BJ (cell line): Measurements from ENCODE around the gene SPOPL. TPM values are rescaled to one million over a fixed set of nuclear protein-coding genes. Genes with fewer than 3 reads are reported as not detected.

Source experiments
- CTCF ChIA-PET: fragments of 350-600 bp; formaldehyde crosslinking; extraction: SDS; loops from one replicate; lab custom pipeline; 2021; ENCODE audit warnings: antibody characterized with exemption, inconsistent platforms; lab: Yijun Ruan, JAX
- POLR2A ChIA-PET: fragments of 300-600 bp; sonication (Branson Sonifier 250); formaldehyde crosslinking; extraction: SDS; loops from one replicate; lab custom pipeline; 2021; ENCODE audit warnings: antibody characterized with exemption; lab: Charles Lee
- DNase-seq: peaks from one replicate; pipeline ENCODE4 v3.0.0-alpha.2; 2011; ENCODE audit warnings: low read depth
- H3K27me3 ChIP-seq: 2 replicates; pipeline ENCODE4 v1.6.0; 2011; ENCODE audit warnings: low read length; ENCODE audit not compliant: control insufficient read depth, insufficient read depth
- H3K36me3 ChIP-seq: 2 replicates; pipeline ENCODE4 v1.5.1; 2011; ENCODE audit warnings: low read length; ENCODE audit not compliant: control insufficient read depth, insufficient read depth
- H3K4me3 ChIP-seq: 2 replicates; pipeline ENCODE4 v1.5.1; 2011; ENCODE audit warnings: low read depth, mild to moderate bottlenecking, control low read depth, low read length
- CTCF ChIP-seq: IDR thresholded peaks from 2 replicates; pipeline ENCODE4 v1.5.1; 2011; ENCODE audit warnings: low read depth, mild to moderate bottlenecking, control low read depth, inconsistent platforms, low read length, moderate library complexity; ENCODE audit not compliant: insufficient read depth
- polyA minus RNA-seq: library from RNA; depleted of rRNA, polyadenylated mRNA; stranded (reverse); fragments of >200 nt; gene quantifications from 2 replicates; pipeline ENCODE4 v1.2.3, GENCODE V29; 2011; rRNA and poly(A)+ RNA removed
- polyA plus RNA-seq: library from polyadenylated mRNA; depleted of rRNA; stranded (reverse); fragments of >200 nt; gene quantifications from 2 replicates; pipeline ENCODE4 v1.2.3, GENCODE V29; 2011; rRNA removed

Gene SPOPL
- polyA plus RNA-seq: 5.8 and 9.9 TPM in 2 replicates
- 4.8 and 5.0 TPM in 2 replicates for polyA minus RNA-seq

GRCh38 chr2:138501425-138502254, at the start of gene SPOPL:
TSS of gene SPOPL (plus strand) at chr2:138501770. CDS start at chr2:138550217, 48,447 bp downstream.
- DNase-seq: peak; percentile 18
- ChIA-PET CTCF (interaction anchor here (0.7 to 1.6 kb wide), 3 partner anchors 10 to 135 kb away, joined by 3 to 4 read pairs (median 3); no protein-coding TSS in a partner anchor), POLR2A (interaction anchor here (0.7 kb wide), 1 partner anchor 146 kb away, joined by 10 read pairs; no protein-coding TSS in a partner anchor)
- no peaks in the 10 kb centered on the region for H3K36me3 ChIP-seq
- no peak for TF ChIP-seq CTCF
- no peaks in the 10 kb centered on the region for H3K27me3 ChIP-seq
- H3K4me3 ChIP-seq: peak within 1 kb of the TSS; percentile 81

- H3K27me3 ChIP-seq: no peaks in the 10 kb centered on the region
- POLR2A ChIA-PET: no interaction called here
- CTCF ChIA-PET: no interaction called here
- DNase-seq: no peak
- H3K4me3 ChIP-seq: no peak overlapping the region
- TF ChIP-seq CTCF: no peak
- H3K36me3 ChIP-seq: no peaks in the 10 kb centered on the region
These were observed 49.2 kb upstream of the SPOPL start for GRCh38 chr2:138452324-138452723.

- H3K36me3 ChIP-seq: no peaks in the 10 kb centered on the region
- ChIA-PET POLR2A (no interaction called here), CTCF (no interaction called here)
- DNase-seq: no peak
- no peak overlapping the region for H3K4me3 ChIP-seq
- no peaks in the 10 kb centered on the region for H3K27me3 ChIP-seq
- no peak for TF ChIP-seq CTCF
These were observed 47.8 kb upstream of the SPOPL start for GRCh38 chr2:138453815-138454214.

- no peak for TF ChIP-seq CTCF
- no peak for DNase-seq
- Histone ChIP-seq H3K36me3 (no peaks in the 10 kb centered on the region), H3K27me3 (no peaks in the 10 kb centered on the region), H3K4me3 (no peak overlapping the region)
- ChIA-PET POLR2A (no interaction called here), CTCF (no interaction called here)
These were observed 46.8 kb upstream of the SPOPL start for GRCh38 chr2:138454761-138455160.

GRCh38 chr2:138455275-138455674, 46.3 kb upstream of the SPOPL start:
- Histone ChIP-seq H3K36me3 (no peaks in the 10 kb centered on the region), H3K4me3 (no peak overlapping the region), H3K27me3 (no peaks in the 10 kb centered on the region)
- DNase-seq: no peak
- ChIA-PET POLR2A (no interaction called here), CTCF (no interaction called here)
- no peak for TF ChIP-seq CTCF
